ENCODE data around the gene PPP1R1C.
A peak's percentile ranks its signal among the peaks of the same experiment; 100 is the strongest.

Gene PPP1R1C

GRCh38 chr2:182064019-182064778, 78.5 kb downstream of the PPP1R1C start:
- no peak for DNase-seq

- DNase-seq, result peak; percentile 85
These were observed 80.9 kb downstream of the PPP1R1C start for GRCh38 chr2:182066400-182067087.

GRCh38 chr2:182067393-182067792, 81.7 kb downstream of the PPP1R1C start:
- no peak for DNase-seq

- no peak for DNase-seq
These were observed 83.2 kb downstream of the PPP1R1C start for GRCh38 chr2:182068811-182069210.

- DNase-seq, result no peak
These were observed 83.8 kb downstream of the PPP1R1C start for GRCh38 chr2:182069416-182069815.

- no peak for DNase-seq
These were observed 84.3 kb downstream of the PPP1R1C start for GRCh38 chr2:182069908-182070307.

- no peak for DNase-seq
These were observed 85.1 kb downstream of the PPP1R1C start for GRCh38 chr2:182070736-182071135.

GRCh38 chr2:182072861-182073260, 87.2 kb downstream of the PPP1R1C start:
- DNase-seq, result no peak

- no peak for DNase-seq
These were observed 88.0 kb downstream of the PPP1R1C start for GRCh38 chr2:182073613-182074012.

GRCh38 chr2:182077023-182077422, 91.4 kb downstream of the PPP1R1C start:
- no peak for DNase-seq

GRCh38 chr2:182077448-182078142, 91.9 kb downstream of the PPP1R1C start:
- peak; percentile 61 for DNase-seq

- no peak for DNase-seq
These were observed 93.4 kb downstream of the PPP1R1C start for GRCh38 chr2:182078988-182079602.

- no peak for DNase-seq
These were observed 94.8 kb downstream of the PPP1R1C start for GRCh38 chr2:182080493-182080892.

GRCh38 chr2:182081602-182082260, 96.1 kb downstream of the PPP1R1C start:
- no peak for DNase-seq

GRCh38 chr2:182088681-182089320, 103.1 kb downstream of the PPP1R1C start:
- DNase-seq, result no peak

- no peak for DNase-seq
These were observed 104.8 kb downstream of the PPP1R1C start for GRCh38 chr2:182090486-182090885.

GRCh38 chr2:182097571-182098164, 112.0 kb downstream of the PPP1R1C start:
- no peak for DNase-seq

- DNase-seq, result no peak
These were observed 113.0 kb downstream of the PPP1R1C start for GRCh38 chr2:182098648-182099047.

- no peak for DNase-seq
These were observed 115.6 kb downstream of the PPP1R1C start for GRCh38 chr2:182101263-182101662.

GRCh38 chr2:182103526-182103925, 117.9 kb downstream of the PPP1R1C start:
- DNase-seq, result no peak

GRCh38 chr2:182110347-182110746, 124.7 kb downstream of the PPP1R1C start:
- no peak for DNase-seq

GRCh38 chr2:182113334-182113733, 127.7 kb downstream of the PPP1R1C start:
- no peak for DNase-seq
